ENCODE measurements around the gene RNF17. TPM values are rescaled to one million over a fixed set of nuclear protein-coding genes. Genes with fewer than 3 reads are reported as not detected.

RNF17 gene
- total and polyA plus RNA-seq, 2 donors (not counting 1 experiment from before 2014, with no cell fraction given), result not detected

GRCh38 chr13:24882665-24883064 is 118.7 kb downstream of the RNF17 start:
- H3K9ac ChIP-seq (ENCODE audit: insufficient read depth, low read length), result no peak overlapping the region
- H2AFZ ChIP-seq (ENCODE audit: low read length), result no peak overlapping the region
- no peaks in the 10 kb centered on the region for H3K27me3 ChIP-seq (ENCODE audit: control insufficient read depth, insufficient read depth, low read length)
- DNase-seq (ENCODE audit: low read depth in 2 of 2), result no peak
- H3K4me2 ChIP-seq (ENCODE audit: extremely low read depth, insufficient read depth, low read length), result no peak overlapping the region
- no peaks in the 10 kb centered on the region for H3K79me2 ChIP-seq (ENCODE audit: control insufficient read depth, insufficient read depth, low read length)
- H3K9me3 ChIP-seq (ENCODE audit: control insufficient read depth, insufficient read depth, low read depth, low read length), result no peaks in the 10 kb centered on the region
- H3K27ac ChIP-seq (ENCODE audit: insufficient read depth, low read length), result no peak overlapping the region
- H3K4me3 ChIP-seq (replicated peaks in 1 of 4; ENCODE audit: control extremely low read depth in 1 of 4, insufficient read depth in 1 of 4, low read depth in 3 of 4, low read length in 4 of 4), result no peak overlapping the region
- TF ChIP-seq EZH2 (IDR thresholded peaks at IDR 0.05; ENCODE audit: low read length, missing control alignments), result no peak
- no peak for TF ChIP-seq CTCF (conservative IDR thresholded peaks at IDR 0.05 in 1 of 2, IDR thresholded peaks at IDR 0.05 in 1 of 2; ENCODE audit: low read depth in 1 of 2, low read length in 2 of 2)
- no peaks in the 10 kb centered on the region for H3K4me1 ChIP-seq (ENCODE audit: control insufficient read depth, extremely low read depth, insufficient read depth, low read length)
- H4K20me1 ChIP-seq (ENCODE audit: control insufficient read depth, extremely low read depth, insufficient read depth, low read length), result no peaks in the 10 kb centered on the region
- H3K36me3 ChIP-seq (ENCODE audit: control insufficient read depth, insufficient read depth, low read length), result no peaks in the 10 kb centered on the region

GRCh38 chr13:24887759-24888158 is 123.8 kb downstream of the RNF17 start:
- H2AFZ ChIP-seq (ENCODE audit: low read length), result no peak overlapping the region
- no peak overlapping the region for H3K9ac ChIP-seq (ENCODE audit: insufficient read depth, low read length)
- no peaks in the 10 kb centered on the region for H3K27me3 ChIP-seq (ENCODE audit: control insufficient read depth, insufficient read depth, low read length)
- no peak overlapping the region for H3K4me2 ChIP-seq (ENCODE audit: extremely low read depth, insufficient read depth, low read length)
- TF ChIP-seq EZH2 (IDR thresholded peaks at IDR 0.05; ENCODE audit: low read length, missing control alignments), result no peak
- no peak for TF ChIP-seq CTCF (conservative IDR thresholded peaks at IDR 0.05 in 1 of 2, IDR thresholded peaks at IDR 0.05 in 1 of 2; ENCODE audit: low read depth in 1 of 2, low read length in 2 of 2)
- H4K20me1 ChIP-seq (ENCODE audit: control insufficient read depth, extremely low read depth, insufficient read depth, low read length), result no peaks in the 10 kb centered on the region
- H3K4me1 ChIP-seq (ENCODE audit: control insufficient read depth, extremely low read depth, insufficient read depth, low read length), result no peaks in the 10 kb centered on the region
- no peaks in the 10 kb centered on the region for H3K79me2 ChIP-seq (ENCODE audit: control insufficient read depth, insufficient read depth, low read length)
- peaks cover 5% of the 10 kb centered on the region for H3K36me3 ChIP-seq (ENCODE audit: control insufficient read depth, insufficient read depth, low read length)
- no peak overlapping the region for H3K4me3 ChIP-seq (replicated peaks in 1 of 4; ENCODE audit: control extremely low read depth in 1 of 4, insufficient read depth in 1 of 4, low read depth in 3 of 4, low read length in 4 of 4)
- H3K27ac ChIP-seq (ENCODE audit: insufficient read depth, low read length), result no peak overlapping the region
- no peaks in the 10 kb centered on the region for H3K9me3 ChIP-seq (ENCODE audit: control insufficient read depth, insufficient read depth, low read depth, low read length)
- DNase-seq (ENCODE audit: low read depth in 2 of 2), result no peak

- no peaks in the 10 kb centered on the region for H3K79me2 ChIP-seq (ENCODE audit: control insufficient read depth, insufficient read depth, low read length)
- H3K27ac ChIP-seq (ENCODE audit: insufficient read depth, low read length), result no peak overlapping the region
- H3K4me2 ChIP-seq (ENCODE audit: extremely low read depth, insufficient read depth, low read length), result no peak overlapping the region
- H2AFZ ChIP-seq (ENCODE audit: low read length), result no peak overlapping the region
- no peak for TF ChIP-seq CTCF (conservative IDR thresholded peaks at IDR 0.05 in 1 of 2, IDR thresholded peaks at IDR 0.05 in 1 of 2; ENCODE audit: low read depth in 1 of 2, low read length in 2 of 2)
- no peak for TF ChIP-seq EZH2 (IDR thresholded peaks at IDR 0.05; ENCODE audit: low read length, missing control alignments)
- H3K4me3 ChIP-seq (replicated peaks in 1 of 4; ENCODE audit: control extremely low read depth in 1 of 4, insufficient read depth in 1 of 4, low read depth in 3 of 4, low read length in 4 of 4), result no peak overlapping the region
- H3K27me3 ChIP-seq (ENCODE audit: control insufficient read depth, insufficient read depth, low read length), result no peaks in the 10 kb centered on the region
- H3K36me3 ChIP-seq (ENCODE audit: control insufficient read depth, insufficient read depth, low read length), result peaks cover 5% of the 10 kb centered on the region
- H3K9me3 ChIP-seq (ENCODE audit: control insufficient read depth, insufficient read depth, low read depth, low read length), result no peaks in the 10 kb centered on the region
- DNase-seq (ENCODE audit: low read depth in 2 of 2), result no peak
- H3K4me1 ChIP-seq (ENCODE audit: control insufficient read depth, extremely low read depth, insufficient read depth, low read length), result no peaks in the 10 kb centered on the region
- H3K9ac ChIP-seq (ENCODE audit: insufficient read depth, low read length), result no peak overlapping the region
- no peaks in the 10 kb centered on the region for H4K20me1 ChIP-seq (ENCODE audit: control insufficient read depth, extremely low read depth, insufficient read depth, low read length)
Measured at GRCh38 chr13:24888291-24888931, 124.4 kb downstream of the RNF17 start.
